HG03139 (cell line): Measurements from ENCODE around the gene MEF2A.
"Not testable (repeated sequence)": the region's sequence is repeated elsewhere in the genome, so short reads cannot be mapped to it uniquely, and the experiment has no call there.

Source experiments
- ATAC-seq: cut with Tn5 transposase; IDR thresholded peaks from one replicate; pipeline ENCODE4 v1.9.1; 2021; ENCODE audit not compliant: unreplicated experiment

MEF2A gene

DNA sequence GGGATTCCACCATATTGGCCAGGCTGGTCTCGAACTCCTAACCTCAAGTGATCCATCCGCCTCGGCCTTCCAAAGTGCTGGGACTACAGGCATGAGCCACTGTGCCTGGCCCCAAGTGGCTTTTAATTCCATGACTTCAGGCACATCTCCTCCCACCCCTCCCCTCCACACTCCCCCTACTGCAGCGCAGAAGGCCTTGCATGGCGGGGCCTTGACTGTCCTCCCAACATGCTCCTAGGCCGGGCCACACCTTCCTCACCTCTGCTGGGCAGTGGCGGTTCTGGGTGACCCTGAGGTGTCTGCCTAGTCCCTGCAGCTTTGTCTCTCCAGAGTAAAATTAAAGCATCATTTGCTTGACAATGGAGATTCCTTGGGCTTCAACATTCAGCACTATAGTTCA, 160.5 kb downstream of the MEF2A start:
- ATAC-seq, result no peak

DNA sequence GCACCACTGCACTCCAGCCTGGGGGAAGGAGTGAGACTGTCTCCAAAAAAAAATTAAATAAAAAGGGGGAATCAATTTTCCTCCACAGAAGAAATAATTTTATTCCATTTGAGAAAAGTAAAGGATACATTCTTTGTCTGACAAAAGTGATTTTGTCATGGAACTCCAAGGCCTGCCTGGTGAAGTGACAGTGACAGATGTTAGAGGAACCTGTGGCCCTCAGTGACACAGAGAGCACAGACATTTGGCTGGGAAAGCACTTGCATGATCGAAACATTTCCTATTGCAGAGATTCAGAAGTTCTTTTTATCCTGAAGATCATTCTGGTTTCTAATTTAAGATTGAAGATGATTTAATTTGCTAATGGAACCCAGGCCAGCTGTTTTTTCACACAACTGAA, 161.5 kb downstream of the MEF2A start:
- ATAC-seq, result no peak

DNA sequence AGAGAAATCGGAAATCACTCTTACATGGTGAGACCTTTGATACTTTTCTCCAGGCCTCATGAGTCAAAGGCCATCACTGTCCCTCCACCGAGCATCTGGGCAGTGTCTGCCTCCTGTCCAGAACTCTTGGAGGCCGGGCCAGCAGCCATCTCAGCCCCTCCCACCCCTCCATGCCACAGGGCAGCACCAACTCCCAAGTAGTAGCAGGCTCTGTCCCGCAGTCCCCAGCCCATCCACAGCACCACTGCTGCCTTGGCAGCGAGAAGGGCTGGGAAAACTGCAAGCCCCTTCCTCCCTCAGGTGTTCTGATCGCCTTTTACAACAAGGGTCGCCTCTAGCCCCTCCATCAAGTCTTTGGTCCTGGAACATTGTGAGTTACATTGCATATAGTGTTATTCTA, 161.9 kb downstream of the MEF2A start:
- ATAC-seq, result no peak

- ATAC-seq, result no peak
Observed at GRCh38 chr15:99728916-99729315, 163.1 kb downstream of the MEF2A start.

DNA sequence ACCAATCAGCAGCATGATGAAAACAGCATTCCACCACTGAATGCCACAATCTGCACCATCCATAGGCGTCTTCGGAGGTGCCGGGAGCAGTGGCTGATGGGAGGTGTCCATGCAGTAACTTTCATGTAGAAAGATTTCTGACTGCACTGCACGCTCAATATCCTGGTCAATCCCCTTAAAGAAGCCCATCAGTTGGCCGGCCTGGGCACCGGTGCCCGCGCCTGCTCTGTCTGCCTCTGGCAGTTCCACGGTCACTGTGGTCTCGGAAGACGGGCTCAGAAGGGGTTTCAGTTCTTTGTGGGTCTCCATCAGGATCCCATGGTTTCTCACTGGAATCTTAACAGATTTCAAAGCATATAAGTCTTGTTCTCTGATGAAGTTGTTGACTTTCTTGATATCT, 163.5 kb downstream of the MEF2A start:
- ATAC-seq, result no peak

GRCh38 chr15:99729920-99730319, 164.1 kb downstream of the MEF2A start:
- ATAC-seq, result no peak

GRCh38 chr15:99731336-99732123, 165.7 kb downstream of the MEF2A start:
- no peak for ATAC-seq

GRCh38 chr15:99732124-99732750, 166.5 kb downstream of the MEF2A start:
- no peak for ATAC-seq

DNA sequence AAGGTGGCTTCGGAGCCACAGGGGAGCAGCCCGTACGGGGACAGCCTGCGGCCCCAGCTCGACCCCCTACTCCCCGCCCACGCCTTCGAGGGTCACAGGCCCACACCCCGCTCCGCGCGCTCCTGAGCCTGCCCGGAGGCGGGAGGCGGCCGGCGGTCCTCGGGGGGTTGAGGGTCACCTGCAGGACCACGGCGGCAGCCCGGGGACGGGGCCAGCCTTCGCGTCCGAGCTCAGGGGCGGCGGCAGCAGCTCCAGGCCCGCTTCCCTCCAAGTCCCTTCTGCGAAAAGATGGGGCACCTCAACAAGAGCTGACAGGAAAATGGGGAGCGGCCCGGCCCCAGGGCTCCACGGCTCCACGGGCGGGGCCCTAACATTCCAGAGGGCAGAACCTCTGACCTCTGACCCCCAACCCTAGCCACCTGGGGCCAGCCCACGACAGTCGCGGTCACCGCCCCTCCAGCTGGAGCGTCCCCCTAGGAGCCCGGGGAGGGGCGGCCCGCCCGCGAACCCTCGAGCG, 167.0 kb downstream of the MEF2A start:
- ATAC-seq, result peak; percentile 9

- peak; percentile 99 for ATAC-seq
Observed at GRCh38 chr15:99733268-99734039, 167.7 kb downstream of the MEF2A start, which contains the start of gene LYSMD4. LYSMD4 (minus strand) TSS chr15:99733437; CDS start chr15:99731999, 1,438 bp downstream.

DNA sequence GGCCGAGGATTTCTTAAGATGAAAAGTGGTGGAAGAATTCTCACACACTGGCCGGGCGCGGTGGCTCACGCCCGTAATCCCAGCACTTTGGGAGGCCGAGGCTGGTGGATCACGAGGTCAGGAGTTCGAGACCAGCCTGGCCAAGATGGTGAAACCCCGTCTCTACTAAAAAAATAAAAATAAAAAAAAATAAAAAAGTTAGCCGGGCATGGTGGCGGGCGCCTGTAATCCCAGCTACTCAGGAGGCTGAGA, 168.2 kb downstream of the MEF2A start:
- ATAC-seq, result not testable (repeated sequence)

- ATAC-seq, result no peak
Observed at GRCh38 chr15:99734575-99734974, 168.8 kb downstream of the MEF2A start.

- no peak for ATAC-seq
Observed at GRCh38 chr15:99735868-99736267, 170.1 kb downstream of the MEF2A start.

GRCh38 chr15:99736702-99737101, 170.9 kb downstream of the MEF2A start:
- ATAC-seq, result no peak

GRCh38 chr15:99738021-99738847, 172.4 kb downstream of the MEF2A start:
- no peak for ATAC-seq

GRCh38 chr15:99741835-99742234, 176.1 kb downstream of the MEF2A start:
- no peak for ATAC-seq

- ATAC-seq, result no peak
Observed at GRCh38 chr15:99744142-99744541, 178.4 kb downstream of the MEF2A start.

- ATAC-seq, result no peak
Observed at GRCh38 chr15:99745370-99746086, 179.7 kb downstream of the MEF2A start.

- ATAC-seq, result no peak
Observed at GRCh38 chr15:99749386-99749785, 183.6 kb downstream of the MEF2A start.

DNA sequence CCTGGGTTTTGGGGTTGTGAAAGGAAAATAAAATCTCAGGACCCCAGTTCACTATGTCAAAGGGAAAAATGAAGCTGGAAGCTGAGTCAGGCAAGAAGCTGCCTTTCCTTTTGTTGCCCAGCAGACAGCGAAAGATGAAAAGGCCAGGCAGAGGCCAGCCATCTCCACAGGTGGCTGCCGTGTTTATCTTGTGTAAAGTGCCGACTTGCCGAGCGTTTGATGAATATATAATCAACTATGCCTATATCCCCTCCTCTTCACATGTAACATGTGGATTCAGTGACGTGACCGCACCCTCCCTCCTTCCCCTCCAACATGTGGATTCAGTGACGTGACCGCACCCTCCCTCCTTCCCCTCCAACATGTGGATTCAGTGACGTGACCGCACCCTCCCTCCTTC, 184.5 kb downstream of the MEF2A start:
- ATAC-seq, result not testable (repeated sequence)
